TTC549 (cell line): ENCODE measurements around the gene FMNL2.
"Not testable (repeated sequence)": the region's sequence is repeated elsewhere in the genome, so short reads cannot be mapped to it uniquely, and the experiment has no call there.

Source experiments
- FAIRE-seq: peaks from 2 replicates; lab custom pipeline; 2012; peaks lifted over from hg19 to GRCh38; lab: Jason Lieb, UNC

FMNL2 gene

DNA sequence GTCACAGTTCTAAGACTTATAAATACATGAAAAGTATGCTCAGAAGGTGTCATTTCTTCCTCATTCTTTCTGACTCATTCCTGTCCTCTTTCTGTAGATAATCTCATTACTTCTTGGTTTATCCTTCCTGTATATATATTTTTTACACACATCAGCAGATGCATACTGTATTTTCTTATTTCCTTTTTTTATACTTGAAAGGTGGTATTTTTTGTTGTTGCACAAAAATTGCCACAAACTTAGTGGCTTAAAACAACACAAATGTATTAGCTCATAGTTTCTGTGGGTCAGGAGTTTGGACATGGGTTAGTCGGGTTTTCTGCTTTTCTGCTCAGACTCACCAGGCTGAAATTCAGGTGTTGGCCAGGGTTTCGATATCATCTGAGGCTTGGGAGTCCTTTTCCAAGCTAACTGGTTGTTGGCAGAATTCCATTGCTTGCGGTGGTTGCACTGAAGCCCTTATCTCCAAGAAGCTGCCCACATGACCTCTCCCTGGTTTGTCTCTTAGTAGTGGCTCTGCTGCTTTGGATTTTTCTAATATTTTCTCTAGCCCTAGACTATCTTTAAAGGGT, 162.6 kb downstream of the FMNL2 start:
- FAIRE-seq = no peak

DNA sequence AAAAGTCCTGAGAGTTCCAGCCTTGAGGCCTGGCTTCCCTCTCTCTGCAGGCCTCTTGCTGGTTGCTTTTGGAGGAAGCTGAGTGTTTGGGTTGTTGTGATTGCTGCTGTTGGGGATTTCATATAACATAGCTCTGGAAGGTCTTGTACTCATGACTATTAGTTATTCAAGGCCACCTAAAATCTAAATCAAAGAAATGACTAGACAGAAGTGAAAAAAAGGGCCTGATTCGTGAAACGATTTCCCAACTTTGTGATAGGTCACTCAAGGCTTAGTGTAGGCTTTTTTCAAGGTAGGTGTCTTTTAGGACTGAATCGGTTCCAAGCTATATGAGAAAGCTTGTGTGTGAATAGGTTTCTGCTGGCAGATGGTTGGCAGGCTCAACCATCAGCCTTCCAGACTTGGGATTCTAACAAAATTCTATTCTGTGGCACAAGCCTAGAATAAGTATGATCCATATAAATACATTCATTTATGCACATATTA, 164.4 kb downstream of the FMNL2 start:
- no peak for FAIRE-seq

DNA sequence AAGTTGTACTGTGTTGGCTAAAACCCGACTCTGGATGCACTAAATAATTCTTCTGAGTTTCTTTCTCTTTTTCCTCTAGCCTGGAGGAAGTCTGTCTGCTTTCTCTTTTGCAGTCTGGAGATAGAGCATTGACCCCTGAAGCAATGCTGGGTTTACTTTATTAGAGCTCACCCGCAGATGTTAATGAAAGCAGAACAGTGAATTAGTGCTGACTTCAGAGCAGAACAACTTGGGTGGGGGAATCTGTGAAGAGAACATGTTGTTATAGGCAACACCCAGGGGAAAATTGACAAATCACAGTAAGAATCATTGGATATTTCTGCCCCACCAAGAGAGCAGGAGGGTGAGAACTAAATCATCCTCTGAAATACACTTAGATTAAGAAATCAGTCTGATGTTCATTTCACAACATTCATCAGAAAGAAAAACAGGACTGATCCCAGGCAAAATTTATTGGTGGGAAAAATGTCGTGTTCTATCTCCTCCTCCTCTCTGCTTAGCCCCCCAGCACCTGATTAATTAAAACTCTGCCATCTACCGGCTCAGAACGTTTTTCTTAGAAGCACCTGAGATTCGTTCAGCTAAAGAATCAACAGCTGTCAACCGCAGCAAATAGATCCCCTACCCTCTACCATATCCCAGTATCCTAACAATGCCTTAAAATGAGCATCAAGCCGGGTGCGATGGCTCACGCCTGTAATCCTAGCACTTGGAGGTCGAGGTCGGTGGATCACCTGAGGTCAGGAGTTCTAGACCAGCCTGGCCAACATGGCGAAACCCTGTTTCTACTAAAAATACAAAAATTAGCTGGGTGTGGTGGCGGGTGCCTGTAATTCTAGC, 165.1 kb downstream of the FMNL2 start:
- no peak for FAIRE-seq

GRCh38 chr2:152500772-152501171, 165.8 kb downstream of the FMNL2 start:
- FAIRE-seq = no peak

DNA sequence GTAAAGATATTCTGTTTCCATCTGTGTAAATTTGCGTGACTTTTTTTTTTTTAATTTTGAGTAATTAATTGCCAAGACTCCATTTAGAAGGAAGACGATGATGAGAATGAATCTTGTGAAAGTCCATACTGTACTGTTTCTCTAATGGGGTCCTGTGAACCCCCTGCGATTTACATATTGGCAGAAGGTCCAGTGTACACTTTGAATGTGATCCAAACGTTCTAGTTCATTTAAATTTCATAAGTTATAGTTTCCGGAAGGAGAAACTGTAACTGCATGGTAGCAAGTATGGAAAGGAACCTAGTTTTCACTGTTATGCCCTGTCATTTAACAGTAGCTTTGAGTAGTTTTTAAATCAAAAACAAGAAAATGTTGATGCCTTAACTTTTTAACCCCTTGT, 166.7 kb downstream of the FMNL2 start:
- no peak for FAIRE-seq

DNA sequence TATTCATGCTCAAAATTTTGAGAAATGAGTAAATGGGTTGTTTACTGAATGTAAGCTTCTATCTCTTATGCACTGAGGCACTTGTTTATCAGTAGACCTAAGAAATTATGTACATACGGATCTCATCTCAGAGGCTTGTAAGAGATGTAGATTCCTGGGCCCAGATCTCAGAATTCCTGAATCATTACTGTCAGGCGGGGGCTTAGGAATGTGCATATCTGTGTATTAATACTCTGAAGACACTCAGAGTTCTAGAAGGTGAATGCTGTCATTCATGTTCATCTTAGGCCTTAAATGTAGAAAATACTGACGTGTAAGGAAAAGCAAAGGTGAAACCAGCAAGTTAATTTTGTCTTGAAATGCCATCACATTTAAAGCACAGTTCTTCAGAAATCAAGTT, 169.6 kb downstream of the FMNL2 start:
- no peak for FAIRE-seq

- FAIRE-seq = no peak
These were observed 170.5 kb downstream of the FMNL2 start for GRCh38 chr2:152505495-152505906.

DNA sequence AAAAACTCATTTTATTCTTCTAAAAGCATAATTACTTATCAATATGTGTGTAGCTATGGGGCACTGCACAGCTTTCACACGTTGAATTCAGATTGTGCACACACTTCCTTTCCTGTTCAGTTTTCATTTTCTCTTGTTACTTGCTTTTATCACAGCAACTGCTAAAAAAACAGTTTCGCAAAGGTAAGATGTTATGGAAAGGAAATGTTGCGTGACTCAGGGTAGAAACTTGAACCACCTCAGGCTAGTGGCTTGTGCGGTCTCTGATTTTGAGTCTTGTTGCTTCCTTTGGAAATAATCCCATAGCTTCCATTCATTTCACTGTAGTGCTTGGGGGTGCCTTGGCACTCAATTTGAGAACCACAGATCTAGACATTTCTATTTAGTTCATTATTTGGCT, 171.9 kb downstream of the FMNL2 start:
- no peak for FAIRE-seq

DNA sequence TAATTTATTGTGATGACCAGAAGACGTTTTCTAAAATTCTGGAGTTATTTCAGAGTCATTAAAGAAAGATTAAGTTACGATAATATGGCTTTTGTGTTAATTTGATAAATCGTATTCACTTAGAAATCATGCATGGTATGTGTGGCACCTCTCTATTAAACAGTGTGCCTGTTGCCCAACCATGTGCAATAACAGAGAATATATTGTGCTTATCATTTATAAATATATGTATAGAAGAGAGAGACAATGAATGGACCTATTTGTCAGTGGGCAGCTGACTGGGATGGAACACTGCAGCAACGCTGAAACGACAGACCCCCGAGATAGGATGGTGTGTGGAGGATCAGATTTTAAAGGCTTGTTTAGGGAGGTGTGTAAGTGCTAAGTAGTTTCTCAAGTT, 172.9 kb downstream of the FMNL2 start:
- no peak for FAIRE-seq

- no peak for FAIRE-seq
These were observed 173.5 kb downstream of the FMNL2 start for GRCh38 chr2:152508446-152508845.

GRCh38 chr2:152509772-152510491, 175.0 kb downstream of the FMNL2 start:
- no peak for FAIRE-seq

DNA sequence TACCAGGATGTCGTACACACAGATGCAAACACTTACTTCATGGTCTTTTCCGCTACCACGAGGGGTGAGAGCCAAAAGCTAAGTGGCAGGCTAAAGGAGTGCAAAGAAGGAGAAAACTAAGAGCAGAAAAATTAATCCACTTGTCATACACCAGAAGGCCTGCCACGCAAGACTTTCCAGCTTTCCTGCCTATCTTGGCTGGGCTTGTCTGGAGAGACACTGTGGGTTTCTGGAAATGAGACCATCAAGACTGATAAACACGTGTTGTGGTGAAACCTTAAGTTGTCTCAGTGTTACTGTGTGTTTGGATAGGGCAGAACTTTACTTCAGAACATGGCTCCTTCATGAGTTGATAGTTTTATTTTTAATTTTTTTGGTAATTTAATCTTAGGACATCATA, 175.6 kb downstream of the FMNL2 start:
- no peak for FAIRE-seq

- FAIRE-seq = no peak
These were observed 177.0 kb downstream of the FMNL2 start for GRCh38 chr2:152511981-152512380.

- no peak for FAIRE-seq
These were observed 178.1 kb downstream of the FMNL2 start for GRCh38 chr2:152513029-152513428.

- FAIRE-seq = no peak
These were observed 178.7 kb downstream of the FMNL2 start for GRCh38 chr2:152513681-152514080.

- FAIRE-seq = no peak
These were observed 183.1 kb downstream of the FMNL2 start for GRCh38 chr2:152518034-152518433.

DNA sequence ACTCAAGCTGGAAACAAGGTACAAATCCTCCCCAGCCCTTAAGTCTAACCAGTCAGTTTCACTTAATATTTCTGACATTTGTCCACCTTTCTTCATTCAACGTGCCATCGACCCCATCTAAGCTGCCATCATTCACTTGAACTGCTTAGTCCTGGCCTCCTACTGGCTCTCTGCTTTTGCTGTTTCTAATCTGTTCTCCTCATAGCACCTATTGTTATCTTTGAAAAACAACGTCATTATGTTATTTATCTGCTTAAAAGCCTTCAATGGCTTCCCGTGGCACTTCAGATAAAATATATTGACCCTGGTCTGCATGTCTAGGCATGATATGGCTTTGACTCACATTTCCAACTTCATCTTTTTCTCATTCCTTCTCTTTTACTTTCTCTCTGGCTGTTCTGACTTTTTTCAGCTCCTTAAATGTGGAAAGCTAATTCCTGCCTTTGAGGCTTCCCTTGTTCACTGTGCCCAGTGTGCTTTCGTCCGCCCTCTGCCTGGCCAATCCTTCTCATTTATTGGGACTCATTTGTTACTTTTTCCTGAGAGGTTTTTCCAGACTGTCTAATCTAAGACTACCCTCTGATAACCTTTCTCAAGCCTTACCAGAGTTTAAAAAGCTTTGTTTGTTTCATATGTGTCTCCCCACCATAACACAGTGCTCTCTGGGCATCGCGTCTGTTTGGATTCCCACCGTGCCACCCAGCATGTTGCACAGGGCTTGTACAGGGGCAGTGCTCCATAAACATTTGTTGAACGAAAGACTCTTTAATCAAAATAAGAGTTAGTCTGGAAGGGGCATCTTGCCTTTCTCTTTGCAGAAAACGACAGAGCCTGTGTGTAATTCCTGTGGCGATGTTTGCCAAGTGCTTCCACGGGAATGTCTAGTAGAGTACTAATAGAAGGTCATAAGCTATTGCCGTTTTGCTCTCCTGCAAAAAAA, 183.9 kb downstream of the FMNL2 start:
- no peak for FAIRE-seq

- no peak for FAIRE-seq
These were observed 184.6 kb downstream of the FMNL2 start for GRCh38 chr2:152519581-152519952.

GRCh38 chr2:152520759-152521158, 185.8 kb downstream of the FMNL2 start:
- FAIRE-seq = no peak

GRCh38 chr2:152522446-152522845, 187.5 kb downstream of the FMNL2 start:
- FAIRE-seq = not testable (repeated sequence)

- no peak for FAIRE-seq
These were observed 188.1 kb downstream of the FMNL2 start for GRCh38 chr2:152523091-152523490.

DNA sequence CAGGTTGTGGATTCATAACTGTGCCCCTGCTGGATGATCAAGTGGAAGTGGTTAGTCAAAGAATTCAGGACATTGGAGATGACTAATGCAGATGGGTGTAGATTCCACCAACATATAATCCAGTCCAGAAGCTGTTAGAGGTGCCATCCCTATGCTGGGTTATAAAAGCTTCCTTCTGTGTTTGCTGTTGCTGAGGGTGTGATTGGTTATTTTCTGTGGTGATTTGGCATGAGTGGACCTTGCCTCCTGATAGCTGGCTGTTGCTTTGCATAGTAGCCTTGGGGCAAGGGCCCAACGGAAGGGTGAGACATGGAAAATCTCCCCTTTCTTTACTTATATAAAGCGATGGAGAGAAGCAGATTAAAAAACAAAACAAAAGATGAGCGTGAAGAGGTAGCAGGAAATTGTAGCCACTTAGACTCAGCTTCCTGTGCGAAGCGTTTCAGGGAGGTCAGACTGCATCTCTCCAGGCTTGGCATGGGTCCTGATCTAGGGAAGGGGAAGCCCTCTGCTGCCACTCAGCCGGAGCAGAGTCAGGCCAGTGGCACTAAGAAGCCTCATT, 190.4 kb downstream of the FMNL2 start:
- FAIRE-seq = no peak
